Fibroblast of skin of scalp (primary cell): ENCODE results near the gene MYO1D.
"Not testable (repeated sequence)": the region's sequence is repeated elsewhere in the genome, so short reads cannot be mapped to it uniquely, and the experiment has no call there.

Source experiments
- DNase-seq: peaks from one replicate; pipeline ENCODE4 v3.0.0-alpha.2; 2013

Gene MYO1D

GRCh38 chr17:32450379-32450778 is 426.5 kb downstream of the MYO1D start:
- not testable (repeated sequence) for DNase-seq

GRCh38 chr17:32449963-32450362 is 427.0 kb downstream of the MYO1D start:
- DNase-seq: no peak

GRCh38 chr17:32446949-32447348 is 430.0 kb downstream of the MYO1D start:
- no peak for DNase-seq

DNA sequence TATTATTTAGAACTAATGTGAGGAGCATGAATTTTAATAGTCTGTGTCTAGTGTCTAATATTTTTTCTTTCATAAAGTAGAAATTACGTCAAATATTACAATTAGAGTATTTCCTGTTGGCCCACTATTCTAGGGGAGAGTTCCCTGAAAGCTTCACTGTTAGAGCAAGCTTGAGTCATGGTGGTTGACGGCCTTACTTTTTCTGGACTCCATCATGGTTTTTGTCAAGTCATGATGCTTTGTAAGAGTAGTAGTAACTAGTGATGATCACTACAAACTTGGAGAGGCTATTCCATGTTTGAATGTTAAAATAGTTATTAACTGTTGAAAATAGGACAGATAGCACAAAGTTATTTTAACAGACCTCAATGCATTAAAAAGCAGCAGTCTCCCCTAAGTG is 431.0 kb downstream of the MYO1D start:
- no peak for DNase-seq

- DNase-seq: no peak
These were observed 431.4 kb downstream of the MYO1D start for GRCh38 chr17:32445497-32445896.

- DNase-seq: peak; percentile 57
These were observed 431.9 kb downstream of the MYO1D start for GRCh38 chr17:32445074-32445415.

DNA sequence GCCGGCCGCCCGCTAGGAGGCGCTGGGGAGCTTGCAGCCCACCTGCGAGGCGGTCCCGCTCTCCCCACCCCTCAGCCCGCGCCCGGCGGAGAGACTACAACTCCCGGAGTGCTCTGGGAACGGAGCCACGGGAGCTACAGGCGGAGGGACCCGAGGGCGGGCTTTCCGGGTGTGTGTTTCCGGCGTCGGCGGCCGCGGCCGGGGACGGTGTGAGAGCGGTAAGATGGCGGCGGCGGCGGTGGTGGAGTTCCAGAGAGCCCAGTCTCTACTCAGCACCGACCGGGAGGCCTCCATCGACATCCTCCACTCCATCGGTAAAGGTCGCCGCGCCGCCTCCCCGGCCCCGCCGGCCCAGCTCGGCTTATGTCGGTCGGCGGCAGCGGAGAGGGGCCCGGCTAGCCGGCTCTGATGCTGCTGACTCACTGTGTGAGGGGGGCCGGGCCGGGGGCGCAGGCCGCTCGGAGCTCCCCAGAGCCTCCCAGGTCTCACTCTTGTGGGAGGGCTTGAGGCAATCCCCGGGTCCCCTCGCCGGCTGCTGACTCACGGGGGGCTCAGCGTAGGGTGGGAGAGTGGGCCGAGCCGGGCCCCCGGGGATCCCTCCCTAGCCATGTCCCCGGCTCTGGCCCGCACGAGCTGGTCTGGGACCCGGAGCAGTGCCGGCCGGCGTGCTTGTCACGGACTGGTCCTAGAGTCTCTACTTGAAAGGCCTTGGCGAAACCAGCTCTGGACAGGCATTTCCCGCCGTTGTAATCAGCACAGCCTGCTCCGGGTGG is 432.4 kb downstream of the MYO1D start, which contains the start of gene PSMD11:
TSS of gene PSMD11 (plus strand) at position 210 of the 773 bp plus-strand sequence. CDS start at position 224, 14 bp downstream.
- DNase-seq: peak; percentile 98

GRCh38 chr17:32443827-32444300 is 433.1 kb downstream of the MYO1D start:
- DNase-seq: no peak
